HepG2 (cell line): ENCODE data around the gene TBC1D2B. TPM values are rescaled to one million over a fixed set of nuclear protein-coding genes. Genes with fewer than 3 reads are reported as not detected.

Source experiments
- DNMT1 ChIP-seq: sonication (generic); formaldehyde crosslinking; IDR thresholded peaks from 2 replicates; pipeline ENCODE4 v1.5.1; 2020; ENCODE audit warnings: mild to moderate bottlenecking, missing genetic modification reagents
- KDM3A ChIP-seq: IDR thresholded peaks from 2 replicates; pipeline ENCODE4 v1.6.1; 2018; ENCODE audit warnings: low read depth, missing compliant biosample characterization
- NR2C2 ChIP-seq: sonication (generic); formaldehyde crosslinking; IDR thresholded peaks from 2 replicates; pipeline ENCODE4 v1.4.0; 2020; ENCODE audit warnings: missing genetic modification reagents, mild to moderate bottlenecking, moderate library complexity, borderline replicate concordance
- POLR2AphosphoS2 ChIP-seq: IDR thresholded peaks from 2 replicates; pipeline ENCODE4 v1.6.1; 2011; ENCODE audit warnings: low read depth, low read length, improper control_type of control experiment
- RCOR2 ChIP-seq: IDR thresholded peaks from 2 replicates; pipeline ENCODE4 v1.6.1; 2016; ENCODE audit warnings: missing biosample characterization, missing genetic modification reagents
- SALL1 ChIP-seq: sonication (generic); formaldehyde crosslinking; IDR thresholded peaks from 2 replicates; pipeline ENCODE4 v1.8.0; 2022; ENCODE audit warnings: mild to moderate bottlenecking, missing genetic modification reagents
- SP1 ChIP-seq, 2 experiments: fragments of 450-650 bp in 1 of 2; sonication (generic) in 1 of 2; formaldehyde crosslinking in 1 of 2; IDR thresholded peaks; 2 replicates each; pipeline versions ENCODE4 v1.4.0 to v1.6.1; 2016 to 2020; ENCODE audit warnings: missing genetic modification reagents in 1 of 2
- ZBTB42 ChIP-seq: sonication (generic); formaldehyde crosslinking; IDR thresholded peaks from 2 replicates; pipeline ENCODE4 v1.5.0; 2020; ENCODE audit warnings: mild to moderate bottlenecking, missing genetic modification reagents
- ZNF446 ChIP-seq: sonication (generic); formaldehyde crosslinking; IDR thresholded peaks from 2 replicates; pipeline ENCODE4 v1.5.0; 2020; ENCODE audit warnings: mild to moderate bottlenecking, missing genetic modification reagents
- ZNF703 ChIP-seq: sonication (generic); formaldehyde crosslinking; IDR thresholded peaks from 2 replicates; pipeline ENCODE4 v1.5.1; 2020; ENCODE audit warnings: missing genetic modification reagents, mild to moderate bottlenecking, moderate library complexity, borderline replicate concordance
- ZNF746 ChIP-seq: sonication (generic); formaldehyde crosslinking; IDR thresholded peaks from 2 replicates; pipeline ENCODE4 v1.8.0; 2022; ENCODE audit warnings: mild to moderate bottlenecking, missing genetic modification reagents
- polyA plus RNA-seq, 8 experiments: library from polyadenylated mRNA; depleted of rRNA in 3 of 8; stranded (reverse) in 7 of 8; unstranded in 1 of 8; fragments of >200 nt; fragmentation: Illumina TruSeq in 4 of 8; extraction: Trizol in 4 of 8; gene quantifications; 2 replicates each; pipeline versions ENCODE4 v1.2.1 to v1.2.3, GENCODE V29; 2011 to 2016; ENCODE audit warnings: low read depth in 4 of 8, missing spikeins in 1 of 8, mixed read lengths in 1 of 8; ENCODE audit not compliant: insufficient read depth in 1 of 8
- total RNA-seq, 5 experiments: library from RNA; depleted of rRNA; stranded (reverse); fragments of >200 nt; fragmentation: Illumina TruSeq; extraction: Trizol; gene quantifications; 2 replicates each; pipeline ENCODE4 v1.2.3, GENCODE V29; 2016; ENCODE audit warnings: low read depth in 1 of 5
- TF ChIP-seq, protein P1 (sequence below): sonication (generic); formaldehyde crosslinking; IDR thresholded peaks from 2 replicates; pipeline ENCODE4 v1.4.0; 2020; ENCODE audit warnings: missing genetic modification reagents, borderline replicate concordance
- TF ChIP-seq, protein P2 (sequence below): sonication (generic); formaldehyde crosslinking; IDR thresholded peaks from 2 replicates; pipeline ENCODE4 v1.4.0; 2020; ENCODE audit warnings: missing genetic modification reagents
- TF ChIP-seq, protein P3 (sequence below): sonication (generic); formaldehyde crosslinking; IDR thresholded peaks from 2 replicates; pipeline ENCODE4 v1.9.0; 2022; ENCODE audit warnings: low read depth, missing genetic modification reagents
- TF ChIP-seq, protein P4 (sequence below): sonication (generic); formaldehyde crosslinking; IDR thresholded peaks from 2 replicates; pipeline ENCODE4 v1.4.0; 2020; ENCODE audit warnings: missing genetic modification reagents
- TF ChIP-seq, protein P5 (sequence below): sonication (generic); formaldehyde crosslinking; IDR thresholded peaks from 2 replicates; pipeline ENCODE4 v1.5.0; 2020; ENCODE audit warnings: missing genetic modification reagents

The TBC1D2B gene
- total and polyA plus RNA-seq, 2 of the 13 experiments (the other 11 are each of a cell fraction or from before 2014, with no cell fraction given): 10.1 to 14.4 TPM

DNA sequence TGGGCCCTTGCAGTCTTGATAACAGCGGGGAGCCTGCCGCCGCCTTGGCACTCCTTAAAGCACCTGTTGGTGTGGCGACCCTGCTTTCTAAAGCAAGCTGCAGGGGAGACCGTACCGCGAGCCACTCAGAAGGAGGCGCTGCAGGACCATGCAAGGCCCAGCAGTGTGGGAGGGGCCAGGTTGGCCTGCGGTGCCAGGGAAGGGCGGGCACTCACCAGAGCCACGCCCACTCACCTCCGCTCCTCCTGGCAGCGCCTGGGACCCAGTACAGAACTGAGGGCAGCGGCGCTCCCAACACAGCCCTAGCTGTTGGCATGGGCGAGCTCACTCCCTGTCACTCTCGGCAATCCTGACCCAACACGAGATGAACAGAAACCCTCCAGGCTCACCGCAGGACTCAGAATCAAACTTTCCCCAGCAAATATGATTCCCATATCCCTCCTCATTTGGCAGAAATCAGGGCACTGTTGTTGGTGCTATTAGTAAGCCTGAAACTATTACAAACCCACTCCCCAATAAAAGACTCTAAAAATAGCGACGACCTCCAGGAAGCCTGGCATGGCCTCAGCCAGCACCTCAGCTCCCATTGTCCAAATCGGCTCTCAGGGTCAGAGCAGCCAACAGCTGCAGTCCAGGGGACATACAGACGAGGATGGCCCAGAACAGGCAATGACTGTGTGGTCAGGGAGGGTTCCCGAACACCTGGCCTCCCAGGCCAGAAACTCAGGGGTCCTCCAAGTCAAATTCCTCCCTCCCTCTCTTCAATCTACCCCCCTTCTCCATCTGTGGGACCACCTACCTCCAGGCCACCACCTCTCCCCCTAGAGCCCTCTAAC lies 77.2 kb downstream of the TBC1D2B start (continued):
- TF ChIP-seq, protein P1, sequence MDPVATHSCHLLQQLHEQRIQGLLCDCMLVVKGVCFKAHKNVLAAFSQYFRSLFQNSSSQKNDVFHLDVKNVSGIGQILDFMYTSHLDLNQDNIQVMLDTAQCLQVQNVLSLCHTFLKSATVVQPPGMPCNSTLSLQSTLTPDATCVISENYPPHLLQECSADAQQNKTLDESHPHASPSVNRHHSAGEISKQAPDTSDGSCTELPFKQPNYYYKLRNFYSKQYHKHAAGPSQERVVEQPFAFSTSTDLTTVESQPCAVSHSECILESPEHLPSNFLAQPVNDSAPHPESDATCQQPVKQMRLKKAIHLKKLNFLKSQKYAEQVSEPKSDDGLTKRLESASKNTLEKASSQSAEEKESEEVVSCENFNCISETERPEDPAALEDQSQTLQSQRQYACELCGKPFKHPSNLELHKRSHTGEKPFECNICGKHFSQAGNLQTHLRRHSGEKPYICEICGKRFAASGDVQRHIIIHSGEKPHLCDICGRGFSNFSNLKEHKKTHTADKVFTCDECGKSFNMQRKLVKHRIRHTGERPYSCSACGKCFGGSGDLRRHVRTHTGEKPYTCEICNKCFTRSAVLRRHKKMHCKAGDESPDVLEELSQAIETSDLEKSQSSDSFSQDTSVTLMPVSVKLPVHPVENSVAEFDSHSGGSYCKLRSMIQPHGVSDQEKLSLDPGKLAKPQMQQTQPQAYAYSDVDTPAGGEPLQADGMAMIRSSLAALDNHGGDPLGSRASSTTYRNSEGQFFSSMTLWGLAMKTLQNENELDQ (CRISPR knock-in tag): no peak
- TF ChIP-seq KDM3A (CRISPR knock-in tag) (0 out of 2 replicates have a peak, but pooled peaks have one; percentile 40), SP1 (IDR thresholded peaks at IDR 0.05) (no peak), SP1 (CRISPR knock-in tag; IDR thresholded peaks at IDR 0.05) (peak; percentile 89), ZNF703 (no peak), DNMT1 (CRISPR knock-in tag) (0 out of 2 replicates have a peak, but pooled peaks have one; percentile 61), NR2C2 (no peak), SALL1 (CRISPR knock-in tag) (peak; percentile 37; the same call in 1 of the 2 replicates), RCOR2 (CRISPR knock-in tag) (no peak), ZNF746 (no peak), ZBTB42 (CRISPR knock-in tag) (no peak), POLR2AphosphoS2 (no peak), ZNF446 (CRISPR knock-in tag) (no peak)
- TF ChIP-seq, protein P2, sequence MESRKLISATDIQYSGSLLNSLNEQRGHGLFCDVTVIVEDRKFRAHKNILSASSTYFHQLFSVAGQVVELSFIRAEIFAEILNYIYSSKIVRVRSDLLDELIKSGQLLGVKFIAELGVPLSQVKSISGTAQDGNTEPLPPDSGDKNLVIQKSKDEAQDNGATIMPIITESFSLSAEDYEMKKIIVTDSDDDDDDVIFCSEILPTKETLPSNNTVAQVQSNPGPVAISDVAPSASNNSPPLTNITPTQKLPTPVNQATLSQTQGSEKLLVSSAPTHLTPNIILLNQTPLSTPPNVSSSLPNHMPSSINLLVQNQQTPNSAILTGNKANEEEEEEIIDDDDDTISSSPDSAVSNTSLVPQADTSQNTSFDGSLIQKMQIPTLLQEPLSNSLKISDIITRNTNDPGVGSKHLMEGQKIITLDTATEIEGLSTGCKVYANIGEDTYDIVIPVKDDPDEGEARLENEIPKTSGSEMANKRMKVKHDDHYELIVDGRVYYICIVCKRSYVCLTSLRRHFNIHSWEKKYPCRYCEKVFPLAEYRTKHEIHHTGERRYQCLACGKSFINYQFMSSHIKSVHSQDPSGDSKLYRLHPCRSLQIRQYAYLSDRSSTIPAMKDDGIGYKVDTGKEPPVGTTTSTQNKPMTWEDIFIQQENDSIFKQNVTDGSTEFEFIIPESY: peak; percentile 100
- TF ChIP-seq, protein P3, sequence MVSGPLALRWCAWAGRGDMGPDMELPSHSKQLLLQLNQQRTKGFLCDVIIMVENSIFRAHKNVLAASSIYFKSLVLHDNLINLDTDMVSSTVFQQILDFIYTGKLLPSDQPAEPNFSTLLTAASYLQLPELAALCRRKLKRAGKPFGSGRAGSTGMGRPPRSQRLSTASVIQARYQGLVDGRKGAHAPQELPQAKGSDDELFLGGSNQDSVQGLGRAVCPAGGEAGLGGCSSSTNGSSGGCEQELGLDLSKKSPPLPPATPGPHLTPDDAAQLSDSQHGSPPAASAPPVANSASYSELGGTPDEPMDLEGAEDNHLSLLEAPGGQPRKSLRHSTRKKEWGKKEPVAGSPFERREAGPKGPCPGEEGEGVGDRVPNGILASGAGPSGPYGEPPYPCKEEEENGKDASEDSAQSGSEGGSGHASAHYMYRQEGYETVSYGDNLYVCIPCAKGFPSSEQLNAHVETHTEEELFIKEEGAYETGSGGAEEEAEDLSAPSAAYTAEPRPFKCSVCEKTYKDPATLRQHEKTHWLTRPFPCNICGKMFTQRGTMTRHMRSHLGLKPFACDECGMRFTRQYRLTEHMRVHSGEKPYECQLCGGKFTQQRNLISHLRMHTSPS (CRISPR knock-in tag): peak; percentile 74
- TF ChIP-seq, protein P4, sequence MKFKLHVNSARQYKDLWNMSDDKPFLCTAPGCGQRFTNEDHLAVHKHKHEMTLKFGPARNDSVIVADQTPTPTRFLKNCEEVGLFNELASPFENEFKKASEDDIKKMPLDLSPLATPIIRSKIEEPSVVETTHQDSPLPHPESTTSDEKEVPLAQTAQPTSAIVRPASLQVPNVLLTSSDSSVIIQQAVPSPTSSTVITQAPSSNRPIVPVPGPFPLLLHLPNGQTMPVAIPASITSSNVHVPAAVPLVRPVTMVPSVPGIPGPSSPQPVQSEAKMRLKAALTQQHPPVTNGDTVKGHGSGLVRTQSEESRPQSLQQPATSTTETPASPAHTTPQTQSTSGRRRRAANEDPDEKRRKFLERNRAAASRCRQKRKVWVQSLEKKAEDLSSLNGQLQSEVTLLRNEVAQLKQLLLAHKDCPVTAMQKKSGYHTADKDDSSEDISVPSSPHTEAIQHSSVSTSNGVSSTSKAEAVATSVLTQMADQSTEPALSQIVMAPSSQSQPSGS (CRISPR knock-in tag): no peak
- TF ChIP-seq, protein P5, sequence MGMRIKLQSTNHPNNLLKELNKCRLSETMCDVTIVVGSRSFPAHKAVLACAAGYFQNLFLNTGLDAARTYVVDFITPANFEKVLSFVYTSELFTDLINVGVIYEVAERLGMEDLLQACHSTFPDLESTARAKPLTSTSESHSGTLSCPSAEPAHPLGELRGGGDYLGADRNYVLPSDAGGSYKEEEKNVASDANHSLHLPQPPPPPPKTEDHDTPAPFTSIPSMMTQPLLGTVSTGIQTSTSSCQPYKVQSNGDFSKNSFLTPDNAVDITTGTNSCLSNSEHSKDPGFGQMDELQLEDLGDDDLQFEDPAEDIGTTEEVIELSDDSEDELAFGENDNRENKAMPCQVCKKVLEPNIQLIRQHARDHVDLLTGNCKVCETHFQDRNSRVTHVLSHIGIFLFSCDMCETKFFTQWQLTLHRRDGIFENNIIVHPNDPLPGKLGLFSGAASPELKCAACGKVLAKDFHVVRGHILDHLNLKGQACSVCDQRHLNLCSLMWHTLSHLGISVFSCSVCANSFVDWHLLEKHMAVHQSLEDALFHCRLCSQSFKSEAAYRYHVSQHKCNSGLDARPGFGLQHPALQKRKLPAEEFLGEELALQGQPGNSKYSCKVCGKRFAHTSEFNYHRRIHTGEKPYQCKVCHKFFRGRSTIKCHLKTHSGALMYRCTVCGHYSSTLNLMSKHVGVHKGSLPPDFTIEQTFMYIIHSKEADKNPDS: no peak
